AG09309 (cell line): ENCODE data around the gene TMED6.

ENCODE experiments used
- DNase-seq: peaks from one replicate; pipeline ENCODE4 v3.0.0-alpha.2; 2010; ENCODE audit warnings: low read depth
- H3K4me3 ChIP-seq: 2 replicates; pipeline ENCODE4 v1.5.1; 2011; ENCODE audit warnings: mild to moderate bottlenecking, low read depth, low read length, moderate library complexity; ENCODE audit not compliant: control insufficient read depth
- TF ChIP-seq, protein P1 (sequence below): IDR thresholded peaks from 2 replicates; pipeline ENCODE4 v1.5.1; 2011; ENCODE audit warnings: mild to moderate bottlenecking, low read depth, low read length, inconsistent platforms; ENCODE audit not compliant: insufficient read depth, control insufficient read depth; ENCODE audit errors: missing control alignments

Gene TMED6

DNA sequence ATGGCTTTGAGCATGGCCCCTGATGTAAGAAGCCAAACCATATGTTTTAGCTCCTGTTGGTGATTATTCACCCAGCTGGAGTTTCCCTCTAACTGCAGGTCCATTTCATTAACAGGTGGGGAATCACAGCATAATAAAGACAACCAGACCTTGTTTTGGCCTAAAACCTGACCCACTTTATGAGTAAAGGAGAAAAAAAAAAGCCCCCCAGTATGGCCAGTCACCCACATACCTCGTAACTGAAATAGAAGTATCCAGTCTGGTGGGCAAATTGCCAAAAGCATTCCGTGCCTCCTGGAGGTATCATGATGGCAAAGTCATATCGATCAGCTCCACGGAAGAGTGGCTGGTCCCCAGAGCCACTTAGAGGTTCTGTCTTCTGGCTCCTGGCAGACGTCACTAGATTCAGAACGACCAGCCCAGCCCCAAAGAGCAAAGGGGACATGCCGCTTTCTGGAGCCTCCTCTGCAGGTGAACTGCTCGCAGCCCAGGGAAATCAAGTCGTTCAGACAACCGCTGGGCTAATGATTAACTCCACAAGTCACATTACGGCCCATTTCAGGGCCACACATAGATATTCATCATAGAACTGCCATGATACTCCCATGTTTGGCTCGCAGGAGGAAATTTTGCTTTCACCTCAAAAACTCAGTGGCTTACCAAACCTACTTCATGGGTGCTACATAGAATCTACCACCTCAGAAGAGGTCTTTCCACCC is at the start of gene TMED6:
Gene TMED6, minus strand, starts transcription at position 478 of the 719 bp plus-strand sequence. Its CDS starts 33 bp downstream, at position 445.
- TF ChIP-seq, protein P1, sequence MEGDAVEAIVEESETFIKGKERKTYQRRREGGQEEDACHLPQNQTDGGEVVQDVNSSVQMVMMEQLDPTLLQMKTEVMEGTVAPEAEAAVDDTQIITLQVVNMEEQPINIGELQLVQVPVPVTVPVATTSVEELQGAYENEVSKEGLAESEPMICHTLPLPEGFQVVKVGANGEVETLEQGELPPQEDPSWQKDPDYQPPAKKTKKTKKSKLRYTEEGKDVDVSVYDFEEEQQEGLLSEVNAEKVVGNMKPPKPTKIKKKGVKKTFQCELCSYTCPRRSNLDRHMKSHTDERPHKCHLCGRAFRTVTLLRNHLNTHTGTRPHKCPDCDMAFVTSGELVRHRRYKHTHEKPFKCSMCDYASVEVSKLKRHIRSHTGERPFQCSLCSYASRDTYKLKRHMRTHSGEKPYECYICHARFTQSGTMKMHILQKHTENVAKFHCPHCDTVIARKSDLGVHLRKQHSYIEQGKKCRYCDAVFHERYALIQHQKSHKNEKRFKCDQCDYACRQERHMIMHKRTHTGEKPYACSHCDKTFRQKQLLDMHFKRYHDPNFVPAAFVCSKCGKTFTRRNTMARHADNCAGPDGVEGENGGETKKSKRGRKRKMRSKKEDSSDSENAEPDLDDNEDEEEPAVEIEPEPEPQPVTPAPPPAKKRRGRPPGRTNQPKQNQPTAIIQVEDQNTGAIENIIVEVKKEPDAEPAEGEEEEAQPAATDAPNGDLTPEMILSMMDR: no peak

DNA sequence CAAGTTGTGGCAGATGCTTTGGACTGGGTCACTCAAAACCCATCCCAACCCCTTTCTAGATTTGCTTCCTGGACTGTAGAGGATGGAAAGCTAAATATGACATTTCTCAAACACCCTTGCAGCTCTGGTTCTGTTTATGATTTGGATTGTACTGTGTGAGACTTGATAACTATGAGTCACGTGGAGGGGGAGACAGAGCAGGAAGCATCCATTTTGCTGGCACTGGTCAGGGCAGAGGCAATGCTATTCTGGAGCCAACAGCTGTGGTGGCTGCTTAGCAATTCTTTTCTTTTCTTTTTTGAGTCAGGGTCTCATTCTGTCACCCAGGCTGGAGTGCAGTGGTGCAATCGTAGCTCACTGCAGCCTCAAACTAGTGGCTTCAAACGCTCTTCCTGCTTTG is 47.8 kb upstream of the TMED6 start:
- DNase-seq: no peak
- TF ChIP-seq, protein P1: no peak
- H3K4me3 ChIP-seq: no peak overlapping the region

More for the DNA sequence above, at the start of gene TMED6:
- no peak within 1 kb of the TSS for H3K4me3 ChIP-seq
- no peak for DNase-seq

DNA sequence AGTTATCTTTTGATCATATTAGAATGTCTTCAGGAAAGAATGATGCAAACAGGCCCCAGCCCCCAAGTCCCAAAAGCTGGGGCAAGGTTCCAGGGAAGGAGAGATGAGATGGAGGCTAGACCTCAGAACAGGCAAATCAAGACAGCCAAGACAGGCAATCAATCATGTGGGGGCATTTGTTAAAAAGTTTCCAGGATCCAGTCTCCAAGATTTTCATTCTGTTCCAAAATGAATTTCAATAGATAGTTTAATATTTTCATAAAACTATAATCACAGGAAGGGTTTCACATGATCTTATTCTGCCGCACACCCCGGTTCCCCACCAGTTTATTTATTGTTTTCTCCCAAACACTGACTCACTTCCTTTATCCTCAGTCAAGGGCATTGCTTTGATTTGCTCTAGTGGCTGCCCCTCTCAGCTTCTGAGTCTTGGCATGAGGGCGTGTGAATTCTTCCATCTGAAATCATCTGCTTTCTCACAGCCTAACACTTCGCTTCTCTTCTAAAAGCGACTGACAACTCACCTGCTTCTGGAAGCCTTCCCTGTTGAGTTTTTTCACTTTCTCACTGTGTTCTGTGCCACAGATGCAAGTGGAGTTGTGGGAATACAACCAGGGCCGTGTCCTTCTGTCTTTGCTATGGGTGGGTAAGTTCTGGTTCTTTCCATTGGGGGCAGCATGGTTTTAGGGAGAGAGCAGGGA is 46.4 kb upstream of the TMED6 start:
- TF ChIP-seq, protein P1: peak; percentile 79
- no peak overlapping the region for H3K4me3 ChIP-seq

DNA sequence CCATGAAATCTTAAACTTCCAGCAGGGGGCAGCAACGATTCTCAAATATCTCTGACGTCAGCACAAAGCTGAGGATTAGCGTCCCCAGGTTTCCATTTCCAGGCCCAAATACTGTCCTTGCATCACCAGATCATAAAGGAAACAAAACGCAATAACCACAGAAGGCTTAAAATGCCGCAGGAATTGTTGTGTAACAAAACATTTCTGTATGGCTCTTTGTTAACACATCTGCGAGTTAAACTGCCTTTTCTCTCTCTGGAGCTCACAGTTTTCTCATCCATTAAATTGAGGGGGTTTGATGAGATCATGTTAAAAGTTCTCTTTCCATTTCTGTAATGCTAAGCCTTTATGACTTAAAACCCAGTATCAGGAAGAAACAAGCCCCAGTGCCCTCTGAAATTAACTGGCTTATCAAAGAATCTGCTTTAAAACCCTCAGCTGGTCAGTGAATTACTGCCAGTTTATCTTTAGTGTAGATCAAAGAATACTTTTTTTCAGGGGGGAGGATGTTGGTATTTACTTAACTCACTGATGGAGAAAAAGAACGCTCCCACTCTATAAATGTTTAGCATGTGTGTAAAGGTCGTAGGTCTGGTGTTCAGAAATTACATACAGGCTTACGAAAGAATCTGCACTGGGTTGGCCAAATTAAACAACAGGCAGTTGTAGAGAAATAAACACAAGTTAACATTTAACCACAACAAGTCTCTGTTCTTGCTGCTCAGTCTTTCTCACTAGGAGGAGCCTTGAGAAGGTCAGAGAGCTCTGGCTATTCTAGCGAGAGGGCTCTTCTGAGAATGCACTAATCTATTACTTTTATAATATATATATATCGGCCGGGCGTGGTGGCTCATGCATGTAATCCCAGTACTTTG is 44.8 kb upstream of the TMED6 start:
- TF ChIP-seq, protein P1: peak; percentile 54
- DNase-seq: peak; percentile 93
- H3K4me3 ChIP-seq: no peak overlapping the region

More for the DNA sequence above, 46.4 kb upstream of the TMED6 start:
- no peak for DNase-seq

DNA sequence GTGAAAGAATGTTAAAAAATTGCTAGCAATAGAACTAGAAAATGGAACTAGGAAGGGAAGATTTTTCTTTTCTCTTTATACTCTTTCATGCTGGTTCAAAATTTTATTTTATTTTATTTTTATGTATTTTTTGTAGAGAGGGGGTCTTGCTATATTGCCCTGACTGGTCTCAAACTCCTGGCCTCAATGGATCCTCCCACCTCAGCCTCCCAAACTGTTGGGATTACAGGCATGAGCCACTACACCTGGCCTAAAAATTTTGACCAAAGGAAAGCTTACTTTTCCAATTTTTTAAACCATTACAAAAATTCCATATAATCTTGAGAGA is 44.2 kb upstream of the TMED6 start:
- no peak for DNase-seq
- TF ChIP-seq, protein P1: no peak
- H3K4me3 ChIP-seq: no peak overlapping the region
